Hematopoietic multipotent progenitor cell treated with erythropoietin and hydrocortisone succinate and interleukin-3 and kit ligand, for 4 days (in vitro differentiated cells): Measurements from ENCODE around the gene SLC38A10.

ENCODE experiments used
- DNase-seq: peaks from one replicate; pipeline ENCODE4 v3.0.0-alpha.2; 2015

SLC38A10 gene

GRCh38 chr17:81200201-81200600, 94.9 kb downstream of the SLC38A10 start:
- DNase-seq: no peak

GRCh38 chr17:81199482-81199830, 95.7 kb downstream of the SLC38A10 start:
- no peak for DNase-seq

- DNase-seq: no peak
Observed at GRCh38 chr17:81198826-81199481, 96.2 kb downstream of the SLC38A10 start.

GRCh38 chr17:81197831-81198490, 97.1 kb downstream of the SLC38A10 start:
- no peak for DNase-seq

- DNase-seq: no peak
Observed at GRCh38 chr17:81197409-81197795, 97.7 kb downstream of the SLC38A10 start.

GRCh38 chr17:81196505-81197408, 98.3 kb downstream of the SLC38A10 start:
- no peak for DNase-seq

- DNase-seq: no peak
Observed at GRCh38 chr17:81195941-81196495, 99.1 kb downstream of the SLC38A10 start.
